Fibroblast of skin of back (primary cell): ENCODE data around the gene ORC2.

ENCODE experiments used
- DNase-seq: peaks from one replicate; pipeline ENCODE4 v3.0.0-alpha.2; 2013

Gene ORC2

GRCh38 chr2:200860092-200860795 is 103.2 kb downstream of the ORC2 start:
- peak; percentile 19 for DNase-seq
